Sigmoid colon (tissue), 7 donors: ENCODE measurements around the gene CCNY. TPM values are rescaled to one million over a fixed set of nuclear protein-coding genes. Genes with fewer than 3 reads are reported as not detected.

Experiments
- DNase-seq: peaks from one replicate; pipeline ENCODE4 v3.0.0-alpha.2; 2019
- H3K27ac ChIP-seq, 4 donors: fragments of 200-600 bp; sonication (generic); one replicate each; pipeline ENCODE4 v1.5.1; 2016 to 2019; ENCODE audit warnings: mild to moderate bottlenecking in 1 of 4
- H3K27me3 ChIP-seq, 3 donors: fragments of 200-600 bp; sonication (generic); one replicate each; pipeline ENCODE4 v1.5.1; 2019; ENCODE audit warnings: mild to moderate bottlenecking in 1 of 3
- H3K36me3 ChIP-seq, 4 donors: fragments of 200-600 bp; sonication (generic); one replicate each; pipeline ENCODE4 v1.5.1; 2016 to 2019
- H3K4me1 ChIP-seq, 4 donors: fragments of 200-600 bp; sonication (generic); one replicate each; pipeline ENCODE4 v1.5.1; 2017 to 2019
- H3K4me3 ChIP-seq, 4 donors: fragments of 200-600 bp; sonication (generic); one replicate each; pipeline ENCODE4 v1.5.1; 2017 to 2019; ENCODE audit warnings: mild to moderate bottlenecking in 2 of 4, moderate library complexity in 1 of 4
- H3K9me3 ChIP-seq, 4 donors: fragments of 200-600 bp in 3 of 4; sonication (generic) in 3 of 4; one replicate each; pipeline versions ENCODE4 v1.5.1 to v1.6.1; 2013 to 2019
- CTCF ChIP-seq, 4 experiments: fragments of 450-650 bp in 3 of 4; fragments of 200-600 bp in 1 of 4; IDR thresholded peaks; one replicate each; pipeline ENCODE4 v1.5.1; 2016 to 2019; ENCODE audit warnings: antibody characterized with exemption in 4 of 4, mild to moderate bottlenecking in 3 of 4, moderate library complexity in 2 of 4
- EP300 ChIP-seq, 4 donors: sonication (generic); formaldehyde crosslinking; IDR thresholded peaks; one replicate each; pipeline ENCODE4 v1.6.1; 2017; ENCODE audit warnings: antibody characterized with exemption in 4 of 4
- POLR2A ChIP-seq, 2 donors: fragments of 450-650 bp; IDR thresholded peaks; one replicate each; pipeline ENCODE4 v1.6.1; 2016; ENCODE audit warnings: antibody characterized with exemption in 2 of 2, mild to moderate bottlenecking in 2 of 2, moderate library complexity in 2 of 2
- POLR2AphosphoS5 ChIP-seq, 4 donors: sonication (generic); formaldehyde crosslinking; IDR thresholded peaks; one replicate each; pipeline ENCODE4 v1.6.1; 2017; ENCODE audit warnings: antibody characterized with exemption in 4 of 4
- WGBS, 2 donors: extraction: QIAGEN DNeasy Blood & Tissue Kit; methylation state at CpG; one replicate each; pipeline ENCODE4 v1.1.7; 2013; 5-methylcytosine and 5-hydroxymethylcytosine counted together
- intact Hi-C: fragments of 100-400 bp; cut with DNase I; formaldehyde crosslinking; loops from one replicate; pipeline ENCODE4 v1.15.1; 2023
- polyA plus RNA-seq, 3 donors: library from polyadenylated mRNA; stranded (reverse); fragments of 200-250 nt; gene quantifications; one replicate each; pipeline ENCODE4 v1.2.3, GENCODE V29; 2013
- total RNA-seq, 4 donors: library from RNA; depleted of rRNA; stranded (reverse); fragments of >200 nt; gene quantifications; one replicate each; pipeline ENCODE4 v1.1.0, GENCODE V29; 2016
- donor health status: healthy with polysubstance abuse.
- donor health status: Bipolar disorder and iron deficiency.
- donor health status: healthy.

Gene CCNY
- total and polyA plus RNA-seq, 7 donors: 24.0 to 45.7 (median 35.7) TPM

DNA sequence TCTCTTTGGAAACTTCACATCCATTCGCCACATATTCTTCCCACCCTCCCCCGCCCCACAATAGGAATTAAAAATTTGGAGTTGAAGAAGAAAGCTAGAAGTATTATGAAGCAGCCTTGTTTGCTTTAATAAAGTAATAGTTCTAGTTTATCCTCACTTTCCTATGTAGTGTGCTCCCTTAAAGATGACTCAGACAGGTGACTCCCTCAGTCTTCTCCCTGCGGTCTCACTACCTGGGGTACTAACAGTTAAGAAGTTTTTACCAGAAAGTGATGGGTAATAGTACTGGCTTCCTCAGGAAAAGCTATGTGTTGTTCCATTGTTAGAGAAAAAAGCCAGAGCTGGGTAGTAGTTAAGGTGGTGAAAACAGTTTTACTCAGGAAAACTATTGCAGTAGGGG is 58.6 kb downstream of the CCNY start:
- no peaks in the 10 kb centered on the region for H3K9me3 ChIP-seq
- no peak overlapping the region for H3K27ac ChIP-seq
- peaks cover 0 to 75% (median 54%) of the 10 kb centered on the region in 4 donors for H3K4me1 ChIP-seq
- no peak for DNase-seq
- no peaks in the 10 kb centered on the region for H3K36me3 ChIP-seq
- 96 to 97% methylated on average over 3 of the region's 3 CpGs for WGBS, 2 donors
- TF ChIP-seq POLR2AphosphoS5 (IDR thresholded peaks at IDR 0.05) (no peak), EP300 (IDR thresholded peaks at IDR 0.05) (no peak), CTCF (IDR thresholded peaks at IDR 0.05) (no peak), POLR2A (IDR thresholded peaks at IDR 0.05) (no peak)
- no peaks in the 10 kb centered on the region for H3K27me3 ChIP-seq
- H3K4me3 ChIP-seq: no peak overlapping the region
- intact Hi-C loops: no loop called here

GRCh38 chr10:35396560-35397434 is 60.5 kb downstream of the CCNY start:
- TF ChIP-seq POLR2AphosphoS5 (IDR thresholded peaks at IDR 0.05): no peak
- TF ChIP-seq CTCF (IDR thresholded peaks at IDR 0.05): no peak
- no peak for TF ChIP-seq POLR2A (IDR thresholded peaks at IDR 0.05)
- TF ChIP-seq EP300 (IDR thresholded peaks at IDR 0.05): no peak
- whole genome bisulfite sequencing, 2 donors: 87 to 96% methylated on average over 12 of the region's 12 CpGs
- intact Hi-C loops: no loop called here

GRCh38 chr10:35397953-35398352 is 61.6 kb downstream of the CCNY start:
- 85 to 90% methylated on average over 4 of the region's 4 CpGs for WGBS, 2 donors
- H3K27ac ChIP-seq: no peak overlapping the region
- no peak for DNase-seq
- TF ChIP-seq POLR2A (IDR thresholded peaks at IDR 0.05): no peak
- no peak for TF ChIP-seq POLR2AphosphoS5 (IDR thresholded peaks at IDR 0.05)
- no peak for TF ChIP-seq EP300 (IDR thresholded peaks at IDR 0.05)
- no peak for TF ChIP-seq CTCF (IDR thresholded peaks at IDR 0.05)
- H3K9me3 ChIP-seq: no peaks in the 10 kb centered on the region
- intact Hi-C loops: no loop called here
- no peak overlapping the region for H3K4me3 ChIP-seq
- peaks cover 0 to 83% (median 67%) of the 10 kb centered on the region in 4 donors for H3K4me1 ChIP-seq
- H3K36me3 ChIP-seq: no peaks in the 10 kb centered on the region
- H3K27me3 ChIP-seq: no peaks in the 10 kb centered on the region

More at GRCh38 chr10:35396560-35397434, 60.5 kb downstream of the CCNY start:
- H3K4me3 ChIP-seq: no peak overlapping the region
- no peaks in the 10 kb centered on the region for H3K9me3 ChIP-seq
- no peak overlapping the region for H3K27ac ChIP-seq
- no peaks in the 10 kb centered on the region for H3K27me3 ChIP-seq
- H3K36me3 ChIP-seq: no peaks in the 10 kb centered on the region
- no peak for DNase-seq
- peaks cover 0 to 85% (median 67%) of the 10 kb centered on the region in 4 donors for H3K4me1 ChIP-seq

DNA sequence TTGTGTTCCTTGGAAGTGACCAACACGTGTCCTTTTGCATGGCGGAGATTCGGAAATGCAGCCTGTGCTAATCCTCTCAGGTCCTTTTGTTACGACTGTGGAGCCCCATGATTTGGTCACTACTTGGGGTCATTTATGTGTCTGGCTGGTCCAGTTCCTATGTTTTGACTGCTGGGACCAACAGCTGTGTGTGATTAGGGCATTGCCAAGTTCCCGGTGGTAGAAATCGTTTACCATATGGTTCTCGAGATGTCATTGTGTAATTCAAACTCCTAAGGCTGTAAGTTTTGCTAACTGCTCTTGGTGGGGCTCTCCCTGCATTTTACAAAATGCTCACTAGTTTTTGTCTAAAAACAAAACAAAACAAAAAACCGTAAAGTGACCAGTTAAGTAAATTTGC is 62.0 kb downstream of the CCNY start:
- H3K27ac ChIP-seq: no peak overlapping the region
- peaks cover 0 to 80% (median 66%) of the 10 kb centered on the region in 4 donors for H3K4me1 ChIP-seq
- no peaks in the 10 kb centered on the region for H3K27me3 ChIP-seq
- H3K4me3 ChIP-seq: no peak overlapping the region
- intact Hi-C loops: no loop called here
- H3K9me3 ChIP-seq: no peaks in the 10 kb centered on the region
- DNase-seq: no peak
- TF ChIP-seq POLR2AphosphoS5 (IDR thresholded peaks at IDR 0.05) (no peak), EP300 (IDR thresholded peaks at IDR 0.05) (no peak), POLR2A (IDR thresholded peaks at IDR 0.05) (no peak), CTCF (IDR thresholded peaks at IDR 0.05) (no peak)
- no peaks in the 10 kb centered on the region for H3K36me3 ChIP-seq
- 80 to 84% methylated on average over 8 of the region's 8 CpGs for WGBS, 2 donors
